Omental fat pad (tissue), 4 donors: ENCODE results near the gene MTHFD2L. TPM values are rescaled to one million over a fixed set of nuclear protein-coding genes. Genes with fewer than 3 reads are reported as not detected.
"Not testable (repeated sequence)": the region's sequence is repeated elsewhere in the genome, so short reads cannot be mapped to it uniquely, and the experiment has no call there.

ENCODE experiments used
- ATAC-seq: fragments of 150-250 bp; one replicate; pipeline ENCODE4 v1.9.1; 2016; ENCODE audit warnings: mild to moderate bottlenecking, moderate library complexity; ENCODE audit not compliant: low FRiP score
- DNase-seq: peaks from one replicate; pipeline ENCODE4 v3.0.0-alpha.2; 2019; ENCODE audit warnings: low spot score
- total RNA-seq, 4 donors: library from RNA; depleted of rRNA; stranded (reverse); fragments of >200 nt; gene quantifications; one replicate each; pipeline ENCODE4 v1.1.0, GENCODE V29; 2016
- TF ChIP-seq, protein P1 (sequence below), 3 donors: fragments of 450-650 bp; IDR thresholded peaks; one replicate each; pipeline ENCODE4 v1.5.1; 2016 to 2017; ENCODE audit warnings: antibody characterized with exemption in 3 of 3, mild to moderate bottlenecking in 3 of 3, moderate library complexity in 2 of 3

Gene MTHFD2L
- total RNA-seq, 4 donors from 2014 or later: 12.2 to 23.2 (median 18.4) TPM

DNA sequence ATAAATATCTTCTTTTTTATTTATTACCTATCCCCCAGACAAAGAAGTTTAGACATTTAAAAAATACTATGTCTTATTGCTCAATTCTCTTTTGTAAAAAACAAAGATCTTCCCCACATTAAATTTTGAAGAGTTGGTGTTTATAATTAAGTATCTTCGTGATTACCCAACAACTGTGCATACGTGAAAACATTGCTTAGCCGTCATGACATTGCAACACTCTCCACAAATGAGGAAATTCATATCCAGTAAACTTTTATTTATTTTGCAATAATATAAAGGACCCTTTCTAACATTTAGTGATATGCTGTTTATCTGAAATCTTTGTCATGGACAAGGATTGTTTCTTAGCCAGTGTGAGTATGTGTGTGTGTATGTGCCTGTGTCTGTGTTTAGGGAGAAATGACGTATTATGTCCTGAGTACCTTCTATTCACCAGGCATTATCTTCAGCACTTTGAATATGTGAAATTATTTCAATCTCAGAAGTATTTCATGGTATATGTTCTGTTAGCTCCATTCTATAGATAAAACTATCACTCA, 180.9 kb downstream of the MTHFD2L start:
- peak; percentile 59 for ATAC-seq

DNA sequence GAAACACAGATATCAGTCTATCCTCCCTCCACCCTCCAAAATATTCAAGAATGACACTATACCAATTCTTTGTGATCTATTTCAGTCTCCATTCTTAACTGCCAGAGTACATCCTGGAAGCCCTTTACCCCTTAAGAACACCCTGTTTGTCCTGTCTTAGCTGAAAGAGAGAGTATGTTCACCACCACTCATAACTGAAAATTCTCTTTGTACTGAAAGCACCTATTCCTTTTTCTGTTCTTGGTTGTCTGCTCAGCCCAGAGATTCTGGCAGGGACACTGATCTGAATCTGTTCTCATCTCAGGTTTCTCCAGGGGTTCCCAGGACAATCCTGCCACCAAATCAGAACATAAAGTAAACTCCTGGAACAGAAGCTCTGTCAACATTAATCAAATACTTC, 181.6 kb downstream of the MTHFD2L start:
- no peak for DNase-seq
- ATAC-seq: no peak
- TF ChIP-seq, protein P1, sequence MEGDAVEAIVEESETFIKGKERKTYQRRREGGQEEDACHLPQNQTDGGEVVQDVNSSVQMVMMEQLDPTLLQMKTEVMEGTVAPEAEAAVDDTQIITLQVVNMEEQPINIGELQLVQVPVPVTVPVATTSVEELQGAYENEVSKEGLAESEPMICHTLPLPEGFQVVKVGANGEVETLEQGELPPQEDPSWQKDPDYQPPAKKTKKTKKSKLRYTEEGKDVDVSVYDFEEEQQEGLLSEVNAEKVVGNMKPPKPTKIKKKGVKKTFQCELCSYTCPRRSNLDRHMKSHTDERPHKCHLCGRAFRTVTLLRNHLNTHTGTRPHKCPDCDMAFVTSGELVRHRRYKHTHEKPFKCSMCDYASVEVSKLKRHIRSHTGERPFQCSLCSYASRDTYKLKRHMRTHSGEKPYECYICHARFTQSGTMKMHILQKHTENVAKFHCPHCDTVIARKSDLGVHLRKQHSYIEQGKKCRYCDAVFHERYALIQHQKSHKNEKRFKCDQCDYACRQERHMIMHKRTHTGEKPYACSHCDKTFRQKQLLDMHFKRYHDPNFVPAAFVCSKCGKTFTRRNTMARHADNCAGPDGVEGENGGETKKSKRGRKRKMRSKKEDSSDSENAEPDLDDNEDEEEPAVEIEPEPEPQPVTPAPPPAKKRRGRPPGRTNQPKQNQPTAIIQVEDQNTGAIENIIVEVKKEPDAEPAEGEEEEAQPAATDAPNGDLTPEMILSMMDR (IDR thresholded peaks at IDR 0.05): no peak

More for the DNA sequence above, 180.9 kb downstream of the MTHFD2L start:
- DNase-seq: no peak
- TF ChIP-seq, protein P1 (IDR thresholded peaks at IDR 0.05): no peak

DNA sequence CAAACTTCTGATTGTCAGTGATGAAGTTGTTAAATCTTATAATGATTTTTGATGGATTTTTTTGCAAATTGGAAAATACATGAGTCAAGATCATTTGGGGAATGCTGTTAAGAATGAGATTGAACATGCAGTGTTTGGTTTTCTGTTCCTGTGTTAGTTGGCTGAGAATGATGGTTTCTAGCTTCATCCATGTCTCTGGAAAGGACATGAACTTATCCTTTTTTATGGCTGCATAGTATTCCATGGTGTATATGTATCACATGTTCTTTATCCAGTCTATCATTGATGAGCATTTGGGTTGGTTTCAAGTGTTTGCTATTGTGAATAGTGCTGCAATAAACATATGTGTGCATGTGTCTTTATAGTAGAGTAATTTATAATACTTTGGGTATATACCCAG, 182.5 kb downstream of the MTHFD2L start:
- ATAC-seq, DNase-seq: not testable (repeated sequence)

DNA sequence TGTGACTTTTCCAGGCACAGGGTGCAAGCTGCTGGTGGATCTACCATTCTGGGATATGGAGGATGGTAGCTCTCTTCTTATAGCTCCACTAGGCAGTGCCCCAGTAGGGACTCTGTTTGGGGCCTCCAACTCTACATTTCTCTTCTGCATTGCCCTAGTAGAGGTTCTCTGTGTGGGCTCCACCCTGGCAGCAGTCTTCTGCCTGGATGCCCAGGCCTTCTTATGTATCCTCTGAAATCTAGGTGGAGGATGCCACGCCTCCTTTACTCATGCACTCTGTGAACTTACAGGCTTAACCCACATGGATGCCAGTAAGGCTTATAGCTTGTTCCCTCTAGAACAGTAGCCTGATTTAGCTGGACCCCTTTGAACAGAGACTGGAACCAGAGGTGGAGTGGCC, 186.1 kb downstream of the MTHFD2L start:
- no peak for DNase-seq
- ATAC-seq: no peak
- TF ChIP-seq, protein P1 (IDR thresholded peaks at IDR 0.05): no peak

Other genes starting within 250 kb of the MTHFD2L start
- gene PF4, start 176.1 kb upstream of the MTHFD2L start, total RNA-seq: not detected
- gene PPBP, start 169.9 kb upstream of the MTHFD2L start, total RNA-seq: 1 to 10 TPM in 2 of 4 donors, not detected in 2; 1.9 to 3.4 TPM
- gene CXCL5, start 159.4 kb upstream of the MTHFD2L start, total RNA-seq: 1 to 10 TPM in 1 of 4 donors, under 1 TPM in 1, not detected in 2; 0.56 to 1.8 TPM
- gene CXCL3, start 119.4 kb upstream of the MTHFD2L start, total RNA-seq: 10 to 100 TPM in 2 of 4 donors, 1 to 10 TPM in 2; 1.1 to 26.9 (median 6.7) TPM
- gene CXCL2, start 58.9 kb upstream of the MTHFD2L start, total RNA-seq: 100 to 1,000 TPM in 1 of 4 donors, 10 to 100 TPM in 3; 27.8 to 295 (median 68.7) TPM
- gene EPGN, start 150.4 kb downstream of the MTHFD2L start, total RNA-seq: 1 to 10 TPM in 2 of 4 donors, not detected in 2; 2.5 to 8.4 TPM
- 10 to 100 TPM in 1 of 4 donors, 1 to 10 TPM in 3; 1.7 to 16.3 (median 7.9) TPM for gene EREG, start 207.0 kb downstream of the MTHFD2L start, total RNA-seq